GM12891 (cell line): Measurements from ENCODE around the gene ATP8A2.

Source experiments
- DNase-seq: peaks from one replicate; pipeline ENCODE4 v3.0.0; 2011; ENCODE audit warnings: low spot score; ENCODE audit not compliant: insufficient read length
- FAIRE-seq: peaks from 2 replicates; lab custom pipeline; 2011; peaks lifted over from hg19 to GRCh38; lab: Jason Lieb, UNC
- PAX5 ChIP-seq: IDR thresholded peaks from 2 replicates; pipeline ENCODE4 v1.6.1; 2011; ENCODE audit warnings: low read length, moderate library complexity, mild to moderate bottlenecking; ENCODE audit not compliant: insufficient read depth, severe bottlenecking
- POLR2A ChIP-seq: IDR thresholded peaks from 2 replicates; pipeline ENCODE4 v1.6.1; 2011; ENCODE audit warnings: low read depth, low read length, control low read depth
- POLR2AphosphoS5 ChIP-seq: IDR thresholded peaks from 2 replicates; pipeline ENCODE4 v1.6.1; 2011; ENCODE audit warnings: low read depth, low read length, control low read depth
- POU2F2 ChIP-seq: IDR thresholded peaks from 2 replicates; pipeline ENCODE4 v1.6.1; 2011; ENCODE audit warnings: low read depth, mild to moderate bottlenecking, control low read depth, low read length, moderate library complexity
- SPI1 ChIP-seq: IDR thresholded peaks from 2 replicates; pipeline ENCODE4 v1.6.1; 2011; ENCODE audit warnings: low read depth, low read length, control low read depth
- TAF1 ChIP-seq: IDR thresholded peaks from 2 replicates; pipeline ENCODE4 v1.6.1; 2011; ENCODE audit warnings: low read depth, low read length, control low read depth

The ATP8A2 gene

DNA sequence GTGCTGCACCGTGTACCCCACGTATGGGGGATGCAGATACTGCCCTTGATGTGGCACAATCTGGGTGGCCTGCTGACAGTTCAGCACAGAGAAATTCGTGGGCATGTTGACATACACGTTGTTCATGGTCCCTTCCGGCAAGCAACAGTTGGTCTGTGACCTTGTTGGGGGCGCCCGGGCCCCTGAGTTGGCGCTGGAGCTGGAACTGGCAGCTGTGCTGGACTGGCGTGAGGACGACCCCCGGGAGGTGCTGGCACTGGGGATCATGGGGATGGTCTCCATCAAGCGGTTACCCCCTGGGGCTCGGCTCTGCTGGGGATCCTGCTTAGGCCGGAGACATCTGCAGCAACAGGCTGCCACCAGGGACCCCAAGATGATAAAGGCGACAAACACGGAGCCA lies 674.9 kb downstream of the ATP8A2 start:
- FAIRE-seq (no peak), DNase-seq (no peak)
- TF ChIP-seq SPI1 = no peak
- TF ChIP-seq POLR2AphosphoS5 = no peak
- TF ChIP-seq POU2F2 = no peak
- no peak for TF ChIP-seq PAX5
- no peak for TF ChIP-seq POLR2A
- no peak for TF ChIP-seq TAF1

DNA sequence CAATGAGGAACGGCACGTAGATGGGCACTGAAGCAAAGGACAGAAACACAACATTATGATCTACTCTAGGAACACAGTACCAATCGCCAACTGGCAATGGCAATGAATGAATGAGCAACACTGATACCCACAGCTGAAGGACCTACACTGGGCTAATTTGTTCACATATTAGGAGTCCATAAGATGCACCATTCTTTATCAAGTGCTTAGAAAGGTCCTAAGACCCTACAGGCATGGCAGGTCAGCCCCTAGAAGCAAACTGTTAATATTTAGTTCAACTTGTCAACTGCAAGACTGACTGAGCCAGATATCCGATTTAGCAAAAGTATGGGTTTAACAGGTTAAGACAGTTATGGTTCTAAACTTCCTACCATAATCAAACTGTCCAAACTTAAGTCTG lies 675.3 kb downstream of the ATP8A2 start:
- no peak for TF ChIP-seq PAX5
- no peak for TF ChIP-seq POLR2A
- TF ChIP-seq POLR2AphosphoS5 = no peak
- no peak for TF ChIP-seq SPI1
- no peak for TF ChIP-seq TAF1
- TF ChIP-seq POU2F2 = no peak
- FAIRE-seq (no peak), DNase-seq (no peak)

DNA sequence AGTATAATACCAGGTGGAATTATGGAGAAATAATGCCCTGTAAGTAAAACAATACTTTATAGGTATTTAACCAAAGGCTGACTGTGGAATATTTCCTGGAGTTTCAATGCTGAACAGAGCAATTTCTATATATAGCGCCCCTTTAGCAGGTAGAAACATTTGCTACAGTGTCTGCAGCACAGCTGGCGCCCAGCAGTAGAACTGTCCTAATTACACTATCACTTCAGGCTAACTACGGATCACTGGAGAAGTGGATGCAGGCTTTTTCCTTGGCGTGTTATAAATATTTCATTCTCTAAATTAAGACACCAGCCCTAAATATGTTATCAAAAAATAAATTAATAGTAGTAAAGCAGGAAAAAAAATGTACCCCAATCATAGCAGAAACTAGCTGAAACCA lies 677.0 kb downstream of the ATP8A2 start:
- FAIRE-seq = no peak
- DNase-seq = no peak
- TF ChIP-seq SPI1 = no peak
- no peak for TF ChIP-seq TAF1
- TF ChIP-seq POLR2A = no peak
- TF ChIP-seq POU2F2 = no peak
- no peak for TF ChIP-seq PAX5
- no peak for TF ChIP-seq POLR2AphosphoS5

DNA sequence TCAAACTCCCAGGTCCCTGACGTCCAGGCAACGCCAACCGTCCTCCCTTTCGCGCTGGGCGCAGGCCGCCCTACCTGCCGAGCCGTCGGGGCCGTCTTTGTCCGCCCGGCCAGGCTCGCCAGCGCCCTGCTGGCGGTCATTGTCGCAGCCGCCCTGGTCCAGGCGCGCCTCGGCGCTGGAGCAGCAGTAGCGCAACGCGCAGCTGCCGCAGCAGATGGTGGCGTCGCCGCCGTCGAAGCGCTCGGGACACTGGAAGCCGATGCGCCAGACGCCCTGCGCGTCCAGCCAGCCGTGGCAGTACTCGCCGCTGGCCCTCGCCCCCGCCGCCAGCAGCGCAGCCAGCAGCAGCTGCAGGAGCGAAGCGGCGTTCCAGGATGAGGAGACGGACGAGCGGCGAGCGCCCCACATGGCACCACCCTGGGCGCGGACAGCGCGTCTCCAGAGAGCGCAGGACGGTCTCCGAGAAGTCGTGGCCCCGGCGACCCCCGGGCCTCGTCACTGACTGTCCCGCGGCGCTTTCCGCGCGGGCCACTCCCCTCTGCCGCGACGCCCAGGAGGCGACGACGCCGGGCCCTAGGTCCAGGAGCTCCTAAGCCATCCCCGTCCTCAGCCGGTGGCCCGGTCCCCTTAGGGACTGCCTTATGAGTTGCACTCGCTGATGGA lies 678.9 kb downstream of the ATP8A2 start:
- TF ChIP-seq POLR2AphosphoS5 = no peak
- TF ChIP-seq PAX5 = no peak
- TF ChIP-seq POLR2A = no peak
- no peak for TF ChIP-seq SPI1
- TF ChIP-seq TAF1 = no peak
- no peak for TF ChIP-seq POU2F2
- DNase-seq (no peak), FAIRE-seq (no peak)

DNA sequence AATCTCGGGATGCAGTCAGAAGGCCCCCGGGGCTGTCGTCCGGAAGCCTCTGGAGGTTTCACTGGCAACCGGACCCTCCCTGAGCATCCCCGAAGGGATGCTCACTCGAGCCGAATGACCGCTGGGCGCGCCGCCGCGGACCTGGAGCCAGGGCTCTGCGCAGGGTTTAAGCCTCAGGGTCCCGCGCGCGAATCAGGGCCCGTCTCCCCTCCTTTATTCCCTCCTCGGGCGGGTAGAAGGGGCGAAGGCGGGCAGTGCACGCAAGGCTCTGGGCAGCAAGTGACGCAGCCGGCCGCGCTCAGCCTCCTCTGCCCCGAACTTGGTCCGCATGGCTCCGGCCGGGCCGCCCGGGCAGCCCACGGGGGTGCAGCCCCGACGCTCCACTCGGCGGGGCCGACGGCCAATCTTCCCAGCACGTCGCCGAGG lies 679.5 kb downstream of the ATP8A2 start:
- no peak for FAIRE-seq
- TF ChIP-seq PAX5 = no peak
- TF ChIP-seq POLR2AphosphoS5 = no peak
- TF ChIP-seq TAF1 = no peak
- DNase-seq = no peak

DNA sequence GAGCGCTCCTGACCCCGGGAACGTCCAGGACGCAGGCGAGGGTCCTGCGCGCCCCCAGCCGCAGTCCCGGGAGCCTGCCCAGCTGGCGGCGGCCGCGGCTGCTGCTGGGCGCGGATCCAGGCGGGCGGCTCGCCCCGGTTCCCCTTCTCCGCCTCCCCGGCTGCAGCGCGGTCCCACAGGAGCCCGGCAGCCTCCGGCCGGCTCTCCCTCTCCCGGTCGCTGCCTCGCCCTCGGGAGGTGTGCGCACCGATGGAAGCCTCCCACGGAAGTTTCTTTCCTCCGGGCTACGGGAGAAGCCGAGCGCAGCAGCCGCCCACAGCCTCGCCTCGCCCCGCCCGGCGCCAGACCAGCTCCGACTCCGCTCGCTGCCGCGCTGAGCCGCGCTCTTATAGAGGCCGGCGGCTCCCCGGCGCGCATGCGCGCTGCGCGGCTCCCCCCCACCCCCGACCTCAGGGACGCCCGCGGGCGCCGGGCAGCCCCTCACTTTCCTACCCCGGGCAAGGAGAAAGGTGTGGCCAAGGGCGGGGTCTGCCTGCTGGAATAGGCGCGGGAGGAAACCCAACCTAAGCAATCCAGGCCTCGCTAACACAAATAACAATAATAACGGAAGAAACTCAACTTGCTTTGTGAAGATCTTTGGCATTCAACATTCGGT lies 680.0 kb downstream of the ATP8A2 start, which contains the start of gene SHISA2:
Gene SHISA2 (minus strand): TSS at position 360 of the 655 bp plus-strand sequence. CDS start 1,041 bp downstream, outside the sequence.
- DNase-seq (no peak), FAIRE-seq (no peak)
- TF ChIP-seq POLR2A (no peak), PAX5 (no peak), SPI1 (no peak), POLR2AphosphoS5 (no peak), POU2F2 (no peak), TAF1 (no peak)

DNA sequence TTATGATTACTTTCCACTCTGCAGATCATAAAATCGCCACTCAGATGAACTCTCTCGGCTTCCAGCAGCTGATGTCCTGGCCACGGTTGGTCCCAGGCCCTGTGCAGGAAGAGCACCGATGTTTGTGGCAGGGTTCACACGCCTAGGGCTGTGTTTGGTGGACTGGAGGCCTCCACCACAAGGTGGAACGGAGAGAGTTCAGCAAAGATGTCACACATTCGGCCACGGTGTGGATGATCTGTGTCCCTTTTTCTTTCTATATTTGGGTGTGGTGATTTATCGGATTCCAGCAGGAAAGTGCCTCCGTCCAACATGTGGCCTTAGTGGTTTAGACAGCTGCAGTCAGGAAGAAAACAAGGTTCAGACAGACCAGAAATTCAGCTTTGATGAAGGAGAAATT lies 680.6 kb downstream of the ATP8A2 start:
- FAIRE-seq (no peak), DNase-seq (no peak)
- no peak for TF ChIP-seq POLR2A
- no peak for TF ChIP-seq POLR2AphosphoS5
- no peak for TF ChIP-seq PAX5
- TF ChIP-seq TAF1 = no peak
- no peak for TF ChIP-seq SPI1
- TF ChIP-seq POU2F2 = no peak

DNA sequence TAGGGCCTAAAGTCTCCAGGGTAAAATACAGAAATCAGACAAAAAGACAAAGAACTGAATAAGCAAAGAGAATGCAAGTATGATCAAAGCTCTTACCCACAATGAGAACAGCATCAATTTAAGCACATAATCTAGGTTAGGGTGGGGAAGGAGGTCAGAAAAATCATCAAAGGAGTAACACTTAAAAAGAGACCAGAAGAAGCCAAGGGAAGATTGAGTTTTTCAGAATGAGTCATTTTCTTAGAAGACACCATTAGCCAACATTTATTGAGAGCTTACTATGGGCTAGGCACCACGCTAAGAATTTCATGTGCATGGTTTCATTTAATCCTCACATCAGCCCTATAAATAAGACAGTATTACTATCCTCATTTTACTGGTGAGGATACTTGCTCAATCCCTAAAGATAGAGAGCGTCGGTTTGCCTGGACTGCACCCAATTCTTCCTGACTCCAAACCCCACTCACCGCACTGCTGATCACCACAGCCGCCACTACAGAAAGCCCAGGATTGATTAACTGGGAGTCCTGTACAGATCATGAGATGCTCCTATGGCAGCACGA lies 681.7 kb downstream of the ATP8A2 start:
- FAIRE-seq (no peak), DNase-seq (no peak)
- TF ChIP-seq SPI1 = no peak
- TF ChIP-seq POLR2AphosphoS5 = no peak
- no peak for TF ChIP-seq POLR2A
- TF ChIP-seq PAX5 = no peak
- no peak for TF ChIP-seq TAF1
- TF ChIP-seq POU2F2 = no peak

DNA sequence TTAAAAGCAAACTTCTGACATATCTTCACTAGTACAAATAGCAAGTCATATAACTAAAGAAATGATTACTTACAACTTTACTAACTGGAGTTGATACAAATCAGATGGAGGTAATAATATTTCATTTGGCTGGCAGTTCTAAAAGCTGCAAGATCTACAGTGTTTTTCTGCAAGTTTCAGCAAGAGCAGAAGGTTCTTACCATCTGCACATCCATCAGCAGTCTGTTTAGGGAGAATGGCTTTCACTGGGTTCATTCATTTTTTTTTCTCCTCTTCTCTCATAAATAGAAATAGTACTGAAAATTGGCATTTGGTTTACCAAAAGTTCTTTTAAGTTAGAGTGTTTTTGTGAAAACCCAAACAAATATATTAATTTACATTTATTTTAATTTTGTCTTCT lies 683.1 kb downstream of the ATP8A2 start:
- TF ChIP-seq POU2F2 (no peak), PAX5 (no peak), POLR2A (no peak), POLR2AphosphoS5 (no peak)
- FAIRE-seq (no peak), DNase-seq (no peak)

DNA sequence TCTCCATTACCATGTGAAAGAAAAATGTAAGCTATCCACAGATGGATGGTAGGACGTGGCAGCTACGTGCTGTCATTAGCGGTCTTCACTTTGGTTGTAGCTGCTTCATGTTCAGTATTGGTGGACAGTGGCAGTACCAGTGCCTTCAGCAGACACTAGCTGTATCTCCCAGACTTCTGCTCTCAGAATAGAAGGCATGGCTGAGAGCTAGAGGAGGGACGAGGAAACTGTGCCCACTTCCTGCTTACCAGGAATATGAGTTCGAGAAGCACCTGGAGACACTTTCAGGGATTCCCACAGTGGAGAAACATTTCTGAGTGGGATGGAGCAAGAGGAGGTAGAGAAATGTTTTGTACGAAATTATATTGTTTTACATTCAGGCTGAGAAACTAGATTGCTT lies 686.9 kb downstream of the ATP8A2 start:
- DNase-seq (no peak), FAIRE-seq (no peak)
- no peak for TF ChIP-seq SPI1
- no peak for TF ChIP-seq TAF1
- TF ChIP-seq POU2F2 = no peak
- TF ChIP-seq POLR2A = no peak
- TF ChIP-seq POLR2AphosphoS5 = no peak
- no peak for TF ChIP-seq PAX5

DNA sequence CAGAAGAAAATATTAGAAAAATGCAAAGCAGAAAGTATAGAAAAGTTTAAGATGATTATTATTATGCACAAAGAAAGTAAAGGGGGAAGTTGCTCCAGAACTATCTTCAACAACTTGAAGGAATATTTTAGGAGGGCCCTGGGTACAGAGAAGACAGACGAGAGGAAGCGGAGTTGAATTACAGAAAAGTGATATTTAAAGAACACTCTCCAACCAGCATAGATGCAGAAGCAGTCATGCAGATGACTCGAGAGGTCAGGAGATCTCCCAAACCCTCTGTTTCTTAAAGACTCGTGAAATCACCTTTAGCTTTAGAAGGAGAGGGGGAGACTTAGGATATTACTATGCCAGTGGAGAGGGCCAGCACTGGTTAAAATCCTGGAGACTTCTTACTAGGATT lies 688.6 kb downstream of the ATP8A2 start:
- TF ChIP-seq POLR2A = no peak
- no peak for TF ChIP-seq PAX5
- TF ChIP-seq POU2F2 = no peak
- no peak for TF ChIP-seq SPI1
- TF ChIP-seq POLR2AphosphoS5 = no peak
- TF ChIP-seq TAF1 = no peak
- no peak for FAIRE-seq

More for the DNA sequence above, 688.6 kb downstream of the ATP8A2 start:
- DNase-seq = no peak
